ENCODE results near the gene MYO7A. TPM values are rescaled to one million over a fixed set of nuclear protein-coding genes. Genes with fewer than 3 reads are reported as not detected.
A peak's percentile ranks its signal among the peaks of the same experiment; 100 is the strongest.

MYO7A gene
- total and polyA plus RNA-seq, 9 donors: 3.1 to 18.7 (median 6.5) TPM

GRCh38 chr11:77214557-77214956 lies 86.5 kb downstream of the MYO7A start:
- Histone ChIP-seq H3K27ac (no peak overlapping the region), H3K9me3 (no peaks in the 10 kb centered on the region), H3K27me3 (no peaks in the 10 kb centered on the region), H3K4me1 (ENCODE audit: insufficient read depth) (no peaks in the 10 kb centered on the region), H3K36me3 (no peaks in the 10 kb centered on the region), H3K4me3 (no peak overlapping the region)
- WGBS, 3 donors: 89 to 90% (median 90%) methylated on average over 9 of the region's 9 CpGs
- peak in 1 of 5 donors; percentile 15 for DNase-seq
- intact Hi-C loops (cut with DNase I): no loop called here
- TF ChIP-seq EP300 (IDR thresholded peaks at IDR 0.05): no peak
- no peak for TF ChIP-seq CTCF (IDR thresholded peaks at IDR 0.05)
- TF ChIP-seq POLR2A (IDR thresholded peaks at IDR 0.05): no peak

DNA sequence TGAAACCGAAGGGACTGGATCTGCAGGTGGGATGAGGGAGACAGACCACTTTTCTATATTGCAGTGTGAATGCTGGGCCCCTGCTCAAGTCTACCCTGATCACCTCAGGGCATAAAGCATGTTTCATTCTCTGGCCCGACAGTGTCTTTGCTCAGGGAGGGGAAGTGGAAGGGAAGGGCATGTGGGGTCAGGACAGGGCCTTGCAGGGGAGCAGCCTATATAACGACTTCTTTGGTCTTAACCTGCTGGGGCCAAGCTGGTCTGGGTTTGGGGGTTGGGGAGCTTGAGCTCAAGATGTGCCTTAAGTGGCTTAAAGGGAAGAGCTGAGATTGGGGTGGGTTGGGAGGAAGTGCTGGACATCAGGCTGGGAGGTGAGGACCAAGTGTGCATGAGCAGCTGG lies 87.1 kb downstream of the MYO7A start:
- intact Hi-C loops (cut with DNase I): no loop called here
- no peaks in the 10 kb centered on the region for H3K36me3 ChIP-seq
- H3K27ac ChIP-seq: no peak overlapping the region
- 74 to 84% (median 83%) methylated on average over 3 of the region's 3 CpGs for WGBS, 3 donors
- no peaks in the 10 kb centered on the region for H3K27me3 ChIP-seq
- no peak overlapping the region for H3K4me3 ChIP-seq
- no peaks in the 10 kb centered on the region for H3K9me3 ChIP-seq
- TF ChIP-seq CTCF (IDR thresholded peaks at IDR 0.05): no peak
- no peak for TF ChIP-seq EP300 (IDR thresholded peaks at IDR 0.05)
- TF ChIP-seq POLR2A (IDR thresholded peaks at IDR 0.05): no peak
- no peaks in the 10 kb centered on the region for H3K4me1 ChIP-seq (ENCODE audit: insufficient read depth)
- DNase-seq: no peak

GRCh38 chr11:77217156-77217555 lies 89.1 kb downstream of the MYO7A start:
- no peak for TF ChIP-seq POLR2A (IDR thresholded peaks at IDR 0.05)
- TF ChIP-seq CTCF (IDR thresholded peaks at IDR 0.05): no peak
- TF ChIP-seq EP300 (IDR thresholded peaks at IDR 0.05): no peak
- H3K27me3 ChIP-seq: no peaks in the 10 kb centered on the region
- no peaks in the 10 kb centered on the region for H3K36me3 ChIP-seq
- H3K4me3 ChIP-seq: no peak overlapping the region
- H3K27ac ChIP-seq: no peak overlapping the region
- H3K9me3 ChIP-seq: no peaks in the 10 kb centered on the region
- DNase-seq: no peak
- no peaks in the 10 kb centered on the region for H3K4me1 ChIP-seq (ENCODE audit: insufficient read depth)
- 86 to 90% (median 88%) methylated on average over 2 of the region's 2 CpGs for WGBS, 3 donors
- intact Hi-C loops (cut with DNase I): no loop called here

GRCh38 chr11:77223797-77224196 lies 95.8 kb downstream of the MYO7A start:
- Histone ChIP-seq H3K9me3 (no peaks in the 10 kb centered on the region), H3K27ac (no peak overlapping the region), H3K36me3 (no peaks in the 10 kb centered on the region), H3K27me3 (no peaks in the 10 kb centered on the region), H3K4me1 (ENCODE audit: insufficient read depth) (no peaks in the 10 kb centered on the region), H3K4me3 (no peak overlapping the region)
- TF ChIP-seq CTCF (IDR thresholded peaks at IDR 0.05) (no peak), EP300 (IDR thresholded peaks at IDR 0.05) (no peak), POLR2A (IDR thresholded peaks at IDR 0.05) (no peak)
- intact Hi-C loops (cut with DNase I): no loop called here
- WGBS, 3 donors: 67 to 85% (median 67%) methylated on average over 9 of the region's 9 CpGs
- no peak for DNase-seq

Data from ovary (tissue), 9 donors.